Muscle of leg (tissue), 11 donors: ENCODE data around the gene FRAS1. TPM values are rescaled to one million over a fixed set of nuclear protein-coding genes. Genes with fewer than 3 reads are reported as not detected.
"Not testable (repeated sequence)": the region's sequence is repeated elsewhere in the genome, so short reads cannot be mapped to it uniquely, and the experiment has no call there.

Source experiments
- DNase-seq: peaks from one replicate; pipeline ENCODE4 v3.0.0; 2013
- H3K27ac ChIP-seq: one replicate; pipeline ENCODE4 v1.5.1; 2013; ENCODE audit warnings: mild to moderate bottlenecking, low read length, control low read depth
- H3K27me3 ChIP-seq: one replicate; pipeline ENCODE4 v1.6.1; 2013; ENCODE audit warnings: low read length; ENCODE audit not compliant: control insufficient read depth, insufficient read depth
- H3K36me3 ChIP-seq: one replicate; pipeline ENCODE4 v1.6.1; 2013; ENCODE audit warnings: low read length; ENCODE audit not compliant: control insufficient read depth, insufficient read depth
- H3K4me1 ChIP-seq: one replicate; pipeline ENCODE4 v1.6.1; 2013; ENCODE audit warnings: low read length; ENCODE audit not compliant: control insufficient read depth, insufficient read depth
- H3K4me3 ChIP-seq: one replicate; pipeline ENCODE4 v1.5.1; 2013; ENCODE audit warnings: low read length, control low read depth
- H3K9me3 ChIP-seq: replicated peaks from 2 replicates; pipeline ENCODE4 v1.6.1; 2013; ENCODE audit warnings: low read depth, low read length; ENCODE audit not compliant: control insufficient read depth
- WGBS: methylation state at CpG from one replicate; pipeline ENCODE4 v1.1.5; 2013; ENCODE audit warnings: missing lambda C conversion rate; ENCODE audit not compliant: insufficient coverage; 5-methylcytosine and 5-hydroxymethylcytosine counted together
- polyA plus RNA-seq, 8 donors: library from polyadenylated mRNA; unstranded; fragments of 120-200 nt; gene quantifications; one replicate each; pipeline versions ENCODE4 v1.2.1 to v1.2.3, GENCODE V29; 2013; ENCODE audit warnings: inconsistent platforms in 1 of 8, low replicate concordance in 1 of 8; ENCODE audit not compliant: insufficient read length in 8 of 8, insufficient read depth in 1 of 8
- total RNA-seq: library from RNA; stranded (reverse); fragments of 120-200 nt; gene quantifications from one replicate; pipeline ENCODE4 v1.2.4, GENCODE V29; 2013

FRAS1 gene
- total and polyA plus RNA-seq, 9 donors, result 3.6 to 15.8 (median 7.4) TPM

- Histone ChIP-seq H3K4me1 (peaks cover 4% of the 10 kb centered on the region), H3K27me3 (no peaks in the 10 kb centered on the region), H3K36me3 (no peaks in the 10 kb centered on the region), H3K9me3 (no peaks in the 10 kb centered on the region), H3K4me3 (no peak overlapping the region), H3K27ac (no peak overlapping the region)
- 45% methylated on average over 4 of the region's 5 CpGs for WGBS
- no peak for DNase-seq
Observed at GRCh38 chr4:78265006-78265405, 207.9 kb downstream of the FRAS1 start.

GRCh38 chr4:78267790-78268189 is 210.7 kb downstream of the FRAS1 start:
- no peak overlapping the region for H3K4me3 ChIP-seq
- DNase-seq, result no peak
- H3K9me3 ChIP-seq, result no peaks in the 10 kb centered on the region
- WGBS, result no CpG with 5 or more reads among the region's 7 CpGs
- H3K27me3 ChIP-seq, result no peaks in the 10 kb centered on the region
- H3K4me1 ChIP-seq, result peaks cover 4% of the 10 kb centered on the region
- H3K27ac ChIP-seq, result no peak overlapping the region
- H3K36me3 ChIP-seq, result no peaks in the 10 kb centered on the region

- Histone ChIP-seq H3K27ac (no peak overlapping the region), H3K36me3 (no peaks in the 10 kb centered on the region), H3K9me3 (no peaks in the 10 kb centered on the region), H3K4me1 (peaks cover 4% of the 10 kb centered on the region), H3K27me3 (no peaks in the 10 kb centered on the region), H3K4me3 (no peak overlapping the region)
- no CpG with 5 or more reads among the region's 2 CpGs for WGBS
- no peak for DNase-seq
Observed at GRCh38 chr4:78268597-78268996, 211.5 kb downstream of the FRAS1 start.

GRCh38 chr4:78275450-78275849 is 218.3 kb downstream of the FRAS1 start:
- not testable (repeated sequence) for DNase-seq, H3K4me1 ChIP-seq, H3K27me3 ChIP-seq, H3K9me3 ChIP-seq, H3K4me3 ChIP-seq, H3K27ac ChIP-seq, H3K36me3 ChIP-seq
- WGBS, result no CpG with 5 or more reads among the region's 4 CpGs

DNA sequence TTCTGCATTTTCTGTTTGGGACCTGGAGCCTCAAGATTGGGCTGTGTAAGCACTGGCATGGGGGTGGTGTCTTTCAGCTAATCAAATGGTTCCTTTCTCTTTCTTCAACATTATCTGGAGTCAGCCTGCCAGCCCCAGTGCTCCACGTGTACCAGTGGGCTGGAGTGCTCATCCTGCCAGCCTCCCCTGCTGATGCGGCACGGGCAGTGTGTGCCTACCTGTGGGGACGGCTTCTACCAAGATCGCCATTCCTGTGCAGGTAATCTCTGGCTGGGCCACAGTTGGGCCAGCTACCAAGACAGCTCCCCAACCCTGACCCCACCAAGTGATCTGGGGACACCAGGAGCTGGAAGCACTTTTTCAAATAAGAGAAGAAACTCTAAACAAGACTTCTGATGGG is 229.2 kb downstream of the FRAS1 start:
- H3K27me3 ChIP-seq, result no peaks in the 10 kb centered on the region
- H3K9me3 ChIP-seq, result no peaks in the 10 kb centered on the region
- no peak overlapping the region for H3K4me3 ChIP-seq
- H3K27ac ChIP-seq, result no peak overlapping the region
- no peak for DNase-seq
- no peaks in the 10 kb centered on the region for H3K36me3 ChIP-seq
- WGBS, result 95% methylated on average over 4 of the region's 5 CpGs
- H3K4me1 ChIP-seq, result peaks cover under 1% of the 10 kb centered on the region

GRCh38 chr4:78288327-78288726 is 231.2 kb downstream of the FRAS1 start:
- no CpG with 5 or more reads among the region's 2 CpGs for WGBS
- Histone ChIP-seq H3K9me3 (no peaks in the 10 kb centered on the region), H3K36me3 (no peaks in the 10 kb centered on the region), H3K27ac (no peak overlapping the region), H3K4me1 (peaks cover 2% of the 10 kb centered on the region), H3K27me3 (no peaks in the 10 kb centered on the region), H3K4me3 (no peak overlapping the region)
- peak; percentile 18 for DNase-seq

- no peak for DNase-seq
- Histone ChIP-seq H3K4me1 (peaks cover 8% of the 10 kb centered on the region), H3K9me3 (no peaks in the 10 kb centered on the region), H3K27me3 (no peaks in the 10 kb centered on the region), H3K36me3 (no peaks in the 10 kb centered on the region), H3K27ac (no peak overlapping the region), H3K4me3 (no peak overlapping the region)
- WGBS, result 80% methylated on average over 1 of the region's 3 CpGs
Observed at GRCh38 chr4:78291277-78291676, 234.2 kb downstream of the FRAS1 start.

DNA sequence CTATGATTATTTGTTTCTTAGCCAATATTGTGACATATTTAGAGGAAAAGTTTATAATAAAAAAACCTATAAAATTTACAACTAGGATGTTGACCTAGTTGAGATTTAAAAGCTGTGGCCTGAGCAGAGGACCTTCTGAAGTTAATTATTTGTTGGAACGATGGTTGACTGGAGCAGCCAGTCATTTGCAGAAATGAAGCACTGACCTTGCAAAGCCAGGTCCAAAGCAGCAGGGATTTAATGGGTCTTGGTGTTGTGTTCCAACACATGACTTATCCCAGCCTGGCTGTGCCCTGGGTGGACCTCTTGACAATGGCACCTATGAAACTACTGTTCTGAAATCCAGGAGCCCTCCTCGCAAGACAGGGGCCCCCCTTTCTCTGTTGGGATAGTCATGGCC is 235.2 kb downstream of the FRAS1 start:
- 77% methylated on average over 2 of the region's 2 CpGs for WGBS
- H3K9me3 ChIP-seq, result no peaks in the 10 kb centered on the region
- no peak overlapping the region for H3K4me3 ChIP-seq
- no peaks in the 10 kb centered on the region for H3K27me3 ChIP-seq
- no peak overlapping the region for H3K27ac ChIP-seq
- H3K36me3 ChIP-seq, result no peaks in the 10 kb centered on the region
- no peak for DNase-seq
- peaks cover 14% of the 10 kb centered on the region for H3K4me1 ChIP-seq

DNA sequence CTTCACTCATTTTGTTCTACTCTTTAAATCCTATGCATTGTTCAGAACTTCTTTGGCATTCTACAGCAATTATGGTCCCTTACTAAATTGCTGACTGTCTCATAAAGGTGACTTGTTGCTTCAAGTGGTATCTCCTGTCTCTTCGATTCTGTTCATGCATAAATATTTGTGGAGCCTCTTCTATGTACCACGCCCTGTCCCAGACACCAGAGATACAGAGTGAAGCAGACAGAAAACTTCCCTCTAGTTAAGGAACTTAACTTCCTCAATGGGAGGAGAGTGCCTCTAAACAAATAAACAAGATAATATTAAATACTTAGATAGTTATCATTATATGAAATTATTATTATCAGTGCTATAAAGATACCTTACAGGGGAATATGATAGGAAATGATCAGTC is 235.7 kb downstream of the FRAS1 start:
- Histone ChIP-seq H3K36me3 (no peaks in the 10 kb centered on the region), H3K27me3 (no peaks in the 10 kb centered on the region), H3K4me3 (no peak overlapping the region), H3K9me3 (no peaks in the 10 kb centered on the region), H3K4me1 (peaks cover 14% of the 10 kb centered on the region), H3K27ac (no peak overlapping the region)
- no peak for DNase-seq
- 80% methylated on average over 1 of the region's 2 CpGs for WGBS

GRCh38 chr4:78293348-78293747 is 236.2 kb downstream of the FRAS1 start:
- no peaks in the 10 kb centered on the region for H3K27me3 ChIP-seq
- H3K9me3 ChIP-seq, result no peaks in the 10 kb centered on the region
- DNase-seq, result no peak
- 50% methylated on average over 1 of the region's 1 CpG for WGBS
- H3K27ac ChIP-seq, result no peak overlapping the region
- H3K4me1 ChIP-seq, result peaks cover 14% of the 10 kb centered on the region
- H3K4me3 ChIP-seq, result no peak overlapping the region
- no peaks in the 10 kb centered on the region for H3K36me3 ChIP-seq

- Histone ChIP-seq H3K4me3 (no peak overlapping the region), H3K4me1 (peaks cover 14% of the 10 kb centered on the region)
- WGBS, result 50% methylated on average over 2 of the region's 4 CpGs
Observed at GRCh38 chr4:78293821-78294301, 236.7 kb downstream of the FRAS1 start.

More at GRCh38 chr4:78293821-78294301, 236.7 kb downstream of the FRAS1 start:
- H3K9me3 ChIP-seq, result no peaks in the 10 kb centered on the region
- DNase-seq, result peak; percentile 68
- no peaks in the 10 kb centered on the region for H3K36me3 ChIP-seq
- H3K27ac ChIP-seq, result no peak overlapping the region
- H3K27me3 ChIP-seq, result no peaks in the 10 kb centered on the region
